Esophagus muscularis mucosa (tissue), 4 donors: ENCODE measurements around the gene POLDIP3.

ENCODE experiments used
- EP300 ChIP-seq: sonication (generic); formaldehyde crosslinking; IDR thresholded peaks from one replicate; pipeline ENCODE4 v1.6.1; 2017; ENCODE audit warnings: antibody characterized with exemption
- POLR2AphosphoS5 ChIP-seq, 2 donors: sonication (generic); formaldehyde crosslinking; IDR thresholded peaks; one replicate each; pipeline ENCODE4 v1.6.1; 2017; ENCODE audit warnings: antibody characterized with exemption in 2 of 2
- TF ChIP-seq, protein P1 (sequence below), 3 experiments: fragments of 200-600 bp in 2 of 3; fragments of 450-650 bp in 1 of 3; sonication (generic) in 2 of 3; IDR thresholded peaks; one replicate each; pipeline ENCODE4 v1.5.1; 2017 to 2019; ENCODE audit warnings: antibody characterized with exemption in 3 of 3, mild to moderate bottlenecking in 2 of 3, moderate library complexity in 1 of 3

DNA sequence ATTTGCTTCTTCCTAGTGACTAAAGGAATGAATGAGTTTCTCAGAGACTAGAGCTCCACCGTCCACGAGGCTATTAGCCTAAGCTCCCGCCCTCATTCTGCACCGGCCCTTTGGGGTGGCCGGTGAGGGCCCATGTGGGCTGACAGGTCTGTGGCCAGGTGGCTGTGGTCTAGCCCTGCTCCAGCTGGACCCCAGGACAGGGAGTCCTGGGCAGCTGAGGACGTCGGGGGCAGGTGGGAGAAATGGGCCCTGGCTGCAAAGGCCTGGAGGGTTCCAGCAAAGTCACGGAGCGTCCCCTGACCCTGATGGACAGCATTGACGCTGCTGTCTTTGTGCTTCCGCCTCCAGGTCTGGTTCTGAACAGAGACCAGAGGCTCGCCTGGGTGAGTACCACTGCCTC lies 48.7 kb downstream of the POLDIP3 start:
- TF ChIP-seq, protein P1, sequence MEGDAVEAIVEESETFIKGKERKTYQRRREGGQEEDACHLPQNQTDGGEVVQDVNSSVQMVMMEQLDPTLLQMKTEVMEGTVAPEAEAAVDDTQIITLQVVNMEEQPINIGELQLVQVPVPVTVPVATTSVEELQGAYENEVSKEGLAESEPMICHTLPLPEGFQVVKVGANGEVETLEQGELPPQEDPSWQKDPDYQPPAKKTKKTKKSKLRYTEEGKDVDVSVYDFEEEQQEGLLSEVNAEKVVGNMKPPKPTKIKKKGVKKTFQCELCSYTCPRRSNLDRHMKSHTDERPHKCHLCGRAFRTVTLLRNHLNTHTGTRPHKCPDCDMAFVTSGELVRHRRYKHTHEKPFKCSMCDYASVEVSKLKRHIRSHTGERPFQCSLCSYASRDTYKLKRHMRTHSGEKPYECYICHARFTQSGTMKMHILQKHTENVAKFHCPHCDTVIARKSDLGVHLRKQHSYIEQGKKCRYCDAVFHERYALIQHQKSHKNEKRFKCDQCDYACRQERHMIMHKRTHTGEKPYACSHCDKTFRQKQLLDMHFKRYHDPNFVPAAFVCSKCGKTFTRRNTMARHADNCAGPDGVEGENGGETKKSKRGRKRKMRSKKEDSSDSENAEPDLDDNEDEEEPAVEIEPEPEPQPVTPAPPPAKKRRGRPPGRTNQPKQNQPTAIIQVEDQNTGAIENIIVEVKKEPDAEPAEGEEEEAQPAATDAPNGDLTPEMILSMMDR (IDR thresholded peaks at IDR 0.05), result no peak
- no peak for TF ChIP-seq EP300
- no peak for TF ChIP-seq POLR2AphosphoS5 (IDR thresholded peaks at IDR 0.05)
